Measurements from ENCODE around the gene PGR.
"Not testable (repeated sequence)": the region's sequence is repeated elsewhere in the genome, so short reads cannot be mapped to it uniquely, and the experiment has no call there.

PGR gene

DNA sequence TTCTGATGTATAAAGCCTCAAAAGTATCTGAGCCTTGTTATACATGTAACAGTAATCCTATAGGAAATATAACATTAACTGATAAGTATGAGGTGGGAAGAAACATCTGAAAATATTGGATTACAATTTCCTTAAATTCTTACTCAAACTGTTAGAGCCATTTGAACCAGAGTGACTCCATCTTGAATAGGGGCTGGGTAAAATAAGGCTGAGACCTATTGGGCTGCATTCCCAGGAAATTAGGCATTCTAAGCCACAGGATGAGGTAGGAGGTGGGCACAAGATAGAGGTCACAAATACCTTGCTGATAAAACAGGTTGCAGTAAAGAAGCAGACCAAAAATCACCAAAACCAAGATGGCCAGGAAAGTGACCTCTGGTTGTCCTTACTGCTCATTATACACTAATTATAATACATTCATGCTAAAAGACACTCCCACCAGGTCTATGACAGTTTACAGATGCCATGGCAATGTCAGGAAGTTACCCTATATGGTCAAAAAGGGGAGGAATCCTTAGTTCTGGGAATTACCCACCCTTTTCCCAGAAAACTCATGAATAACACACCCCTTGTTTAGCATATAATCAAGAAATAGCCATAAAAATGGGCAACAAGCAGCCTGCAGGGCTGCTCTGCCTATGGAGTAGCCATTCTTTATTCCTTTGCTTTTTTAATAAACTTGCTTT lies 114.9 kb downstream of the PGR start:
- no peak overlapping the region for H3K4me3 ChIP-seq (ENCODE audit: low read depth, low read length)
- TF ChIP-seq, protein P1, sequence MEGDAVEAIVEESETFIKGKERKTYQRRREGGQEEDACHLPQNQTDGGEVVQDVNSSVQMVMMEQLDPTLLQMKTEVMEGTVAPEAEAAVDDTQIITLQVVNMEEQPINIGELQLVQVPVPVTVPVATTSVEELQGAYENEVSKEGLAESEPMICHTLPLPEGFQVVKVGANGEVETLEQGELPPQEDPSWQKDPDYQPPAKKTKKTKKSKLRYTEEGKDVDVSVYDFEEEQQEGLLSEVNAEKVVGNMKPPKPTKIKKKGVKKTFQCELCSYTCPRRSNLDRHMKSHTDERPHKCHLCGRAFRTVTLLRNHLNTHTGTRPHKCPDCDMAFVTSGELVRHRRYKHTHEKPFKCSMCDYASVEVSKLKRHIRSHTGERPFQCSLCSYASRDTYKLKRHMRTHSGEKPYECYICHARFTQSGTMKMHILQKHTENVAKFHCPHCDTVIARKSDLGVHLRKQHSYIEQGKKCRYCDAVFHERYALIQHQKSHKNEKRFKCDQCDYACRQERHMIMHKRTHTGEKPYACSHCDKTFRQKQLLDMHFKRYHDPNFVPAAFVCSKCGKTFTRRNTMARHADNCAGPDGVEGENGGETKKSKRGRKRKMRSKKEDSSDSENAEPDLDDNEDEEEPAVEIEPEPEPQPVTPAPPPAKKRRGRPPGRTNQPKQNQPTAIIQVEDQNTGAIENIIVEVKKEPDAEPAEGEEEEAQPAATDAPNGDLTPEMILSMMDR (IDR thresholded peaks at IDR 0.05; ENCODE audit: borderline replicate concordance, insufficient read depth, low read depth, low read length), result no peak

DNA sequence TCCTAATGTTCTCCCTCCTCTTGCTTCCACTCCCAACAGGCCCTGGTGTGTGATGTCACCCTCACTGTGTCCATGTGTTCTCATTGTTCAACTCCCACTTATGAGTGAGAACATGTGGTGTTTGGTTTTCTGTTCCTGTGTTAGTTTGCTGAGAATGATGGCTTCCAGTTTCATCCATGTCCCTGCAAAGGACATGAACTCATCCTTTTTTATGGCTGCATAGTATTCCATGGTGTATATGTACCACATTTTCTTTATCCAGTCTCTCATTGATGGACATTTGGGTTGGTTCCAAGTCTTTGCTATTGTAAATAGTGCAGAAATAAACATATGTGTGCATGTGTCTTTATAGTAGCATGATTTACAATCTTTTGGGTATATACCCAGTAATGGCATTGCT lies 115.9 kb downstream of the PGR start:
- H3K4me3 ChIP-seq (ENCODE audit: low read depth, low read length), result not testable (repeated sequence)

DNA sequence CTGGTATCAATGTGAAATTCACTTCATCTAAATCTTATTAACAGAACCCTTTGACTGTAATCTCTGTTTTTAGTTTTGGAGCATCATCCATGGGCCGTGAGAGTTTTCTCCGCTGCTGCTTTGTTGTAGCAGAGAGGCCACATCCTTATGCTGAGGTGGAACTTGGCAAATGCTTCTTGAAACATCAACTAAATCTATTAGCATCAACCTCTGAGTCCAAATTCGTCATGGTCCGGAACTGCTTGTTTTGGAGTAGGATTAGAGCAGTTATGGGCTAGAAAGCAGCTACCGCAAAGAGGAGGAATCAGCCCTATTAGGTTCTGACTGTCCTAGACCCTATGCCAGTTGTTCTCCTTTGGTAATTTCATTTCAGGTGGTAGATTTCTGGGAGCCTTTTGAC lies 117.7 kb downstream of the PGR start:
- TF ChIP-seq, protein P1 (IDR thresholded peaks at IDR 0.05; ENCODE audit: borderline replicate concordance, insufficient read depth, low read depth, low read length), result no peak
- no peak overlapping the region for H3K4me3 ChIP-seq (ENCODE audit: low read depth, low read length)

DNA sequence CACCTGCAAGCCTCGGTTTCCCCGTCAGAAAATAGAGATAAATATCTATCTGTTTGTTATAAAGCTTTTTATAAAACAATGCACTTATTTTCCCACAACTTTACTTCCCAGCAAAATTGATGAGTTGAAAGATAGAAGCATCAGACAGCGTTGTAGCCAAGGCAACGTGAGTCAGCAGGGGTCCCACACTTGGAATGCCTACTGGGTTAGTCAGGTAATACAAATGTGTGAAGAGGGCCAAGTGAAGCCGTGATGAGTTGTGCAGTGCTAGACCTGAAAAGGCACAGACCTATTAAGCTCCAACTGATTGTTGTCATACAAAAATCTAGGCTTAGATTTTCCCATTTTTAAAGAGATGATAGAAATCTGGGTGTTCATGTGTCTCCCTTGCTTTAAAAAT lies 118.7 kb downstream of the PGR start:
- TF ChIP-seq, protein P1 (IDR thresholded peaks at IDR 0.05; ENCODE audit: borderline replicate concordance, insufficient read depth, low read depth, low read length), result no peak
- no peak overlapping the region for H3K4me3 ChIP-seq (ENCODE audit: low read depth, low read length)

DNA sequence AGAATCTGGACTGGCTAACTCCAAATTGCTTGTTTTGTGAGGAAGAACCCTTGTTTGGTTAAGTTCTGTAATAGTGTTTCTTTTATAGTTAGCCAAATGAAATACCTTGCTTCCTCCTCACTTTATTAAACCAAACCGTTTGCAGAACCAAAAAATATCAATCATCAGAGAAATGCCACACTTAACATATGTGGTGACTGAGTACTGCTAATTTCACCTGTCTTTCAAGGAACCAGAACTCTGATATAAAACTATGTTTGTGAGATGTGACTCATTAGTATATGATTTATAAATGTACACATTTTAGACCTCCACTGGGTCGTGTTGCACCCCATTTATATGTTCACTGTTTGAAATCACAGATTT lies 119.9 kb downstream of the PGR start:
- H3K4me3 ChIP-seq (ENCODE audit: low read depth, low read length), result no peak overlapping the region

DNA sequence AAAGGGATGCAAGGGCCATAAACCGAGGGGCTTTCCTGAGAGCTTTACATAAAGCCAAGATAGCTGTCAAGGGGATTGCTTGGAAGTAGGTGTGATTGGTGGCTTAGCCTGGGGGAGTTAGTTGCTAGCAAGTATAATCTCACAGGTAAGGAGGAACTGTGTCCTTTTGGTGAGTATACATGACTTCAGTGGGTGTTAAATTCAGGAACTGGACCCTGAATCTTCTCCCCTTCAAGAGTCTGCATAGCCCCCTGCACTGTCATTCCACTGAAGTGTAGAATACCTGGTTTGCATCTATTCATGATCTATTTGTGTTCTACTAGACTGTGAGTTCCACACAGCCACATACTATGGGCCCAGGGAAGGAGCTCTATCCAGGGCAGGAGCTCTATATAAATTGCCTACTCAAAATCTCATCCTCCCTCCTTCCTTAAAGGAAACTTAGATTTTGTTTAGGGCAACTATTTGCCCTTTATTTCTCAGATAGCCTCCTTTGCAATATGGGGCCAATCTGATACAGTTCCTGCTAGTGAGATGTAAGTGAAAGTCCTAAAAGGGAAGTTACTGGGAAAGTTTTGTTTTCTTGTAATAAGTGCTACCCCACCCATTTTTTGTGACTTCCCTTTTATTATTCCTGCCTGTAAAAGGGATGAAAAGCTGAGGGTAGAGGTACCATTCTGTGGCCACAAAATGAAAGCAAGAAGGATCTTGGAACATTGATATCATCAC lies 120.5 kb downstream of the PGR start:
- TF ChIP-seq, protein P1 (IDR thresholded peaks at IDR 0.05; ENCODE audit: borderline replicate concordance, insufficient read depth, low read depth, low read length), result no peak
- H3K4me3 ChIP-seq (ENCODE audit: low read depth, low read length), result no peak overlapping the region

More for the DNA sequence above, 119.9 kb downstream of the PGR start:
- TF ChIP-seq, protein P1 (IDR thresholded peaks at IDR 0.05; ENCODE audit: borderline replicate concordance, insufficient read depth, low read depth, low read length), result no peak

DNA sequence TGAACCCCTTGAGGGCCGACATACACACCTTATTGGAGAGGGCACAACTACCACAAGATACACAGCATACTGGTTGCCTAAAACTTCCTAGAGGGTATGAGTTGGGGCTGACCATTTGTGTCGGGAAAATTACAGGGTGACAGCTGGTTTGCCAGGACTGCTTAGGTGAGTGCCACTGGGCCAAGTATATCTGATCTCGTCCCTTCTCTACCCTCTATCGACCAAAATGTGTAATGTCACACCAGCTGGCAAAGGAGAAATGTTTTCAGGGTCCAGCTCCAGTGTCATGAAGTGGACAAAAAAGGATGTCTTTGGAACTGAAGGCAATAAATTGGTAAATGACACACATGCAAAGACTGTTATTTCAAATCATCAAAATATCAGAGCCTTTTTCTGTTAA lies 126.1 kb downstream of the PGR start:
- no peak overlapping the region for H3K4me3 ChIP-seq (ENCODE audit: low read depth, low read length)

More for the DNA sequence above, 126.1 kb downstream of the PGR start:
- TF ChIP-seq, protein P1 (IDR thresholded peaks at IDR 0.05; ENCODE audit: borderline replicate concordance, insufficient read depth, low read depth, low read length), result no peak

Measured in GM12875 (cell line).